SK-N-SH (cell line): ENCODE measurements around the gene LANCL2.

Experiments
- CTCF ChIP-seq: fragments of 200-600 bp; sonication (generic); IDR thresholded peaks from 2 replicates; pipeline ENCODE4 v1.6.1; 2017; ENCODE audit warnings: antibody characterized with exemption, mild to moderate bottlenecking, moderate library complexity
- EP300 ChIP-seq, 2 experiments: IDR thresholded peaks; 2 replicates each; pipeline versions ENCODE4 v1.4.0 to v1.6.1; 2012; ENCODE audit warnings: borderline replicate concordance in 1 of 2, low read depth in 1 of 2, low read length in 1 of 2
- GABPA ChIP-seq: IDR thresholded peaks from 2 replicates; pipeline ENCODE4 v1.4.0; 2012; ENCODE audit warnings: low read depth, mild to moderate bottlenecking
- RXRA ChIP-seq: IDR thresholded peaks from 2 replicates; pipeline ENCODE4 v1.4.0; 2012; ENCODE audit warnings: low read depth, mild to moderate bottlenecking, borderline replicate concordance
- YY1 ChIP-seq: IDR thresholded peaks from 2 replicates; pipeline ENCODE4 v1.4.0; 2012; ENCODE audit warnings: low read depth, mild to moderate bottlenecking
- TF ChIP-seq, protein P1 (sequence below): IDR thresholded peaks from 2 replicates; pipeline ENCODE4 v1.4.0; 2012; ENCODE audit warnings: low read depth, borderline replicate concordance

- TF ChIP-seq EP300 (IDR thresholded peaks at IDR 0.05; ENCODE audit: borderline replicate concordance in 1 of 2, low read depth in 1 of 2, low read length in 1 of 2) (peak in 1 of 2 experiments; percentile 81; a peak in 1 of 4 replicates), CTCF (no peak), RXRA (no peak), YY1 (0 out of 2 replicates have a peak, but pooled peaks have one; percentile 41), GABPA (no peak)
- TF ChIP-seq, protein P1, sequence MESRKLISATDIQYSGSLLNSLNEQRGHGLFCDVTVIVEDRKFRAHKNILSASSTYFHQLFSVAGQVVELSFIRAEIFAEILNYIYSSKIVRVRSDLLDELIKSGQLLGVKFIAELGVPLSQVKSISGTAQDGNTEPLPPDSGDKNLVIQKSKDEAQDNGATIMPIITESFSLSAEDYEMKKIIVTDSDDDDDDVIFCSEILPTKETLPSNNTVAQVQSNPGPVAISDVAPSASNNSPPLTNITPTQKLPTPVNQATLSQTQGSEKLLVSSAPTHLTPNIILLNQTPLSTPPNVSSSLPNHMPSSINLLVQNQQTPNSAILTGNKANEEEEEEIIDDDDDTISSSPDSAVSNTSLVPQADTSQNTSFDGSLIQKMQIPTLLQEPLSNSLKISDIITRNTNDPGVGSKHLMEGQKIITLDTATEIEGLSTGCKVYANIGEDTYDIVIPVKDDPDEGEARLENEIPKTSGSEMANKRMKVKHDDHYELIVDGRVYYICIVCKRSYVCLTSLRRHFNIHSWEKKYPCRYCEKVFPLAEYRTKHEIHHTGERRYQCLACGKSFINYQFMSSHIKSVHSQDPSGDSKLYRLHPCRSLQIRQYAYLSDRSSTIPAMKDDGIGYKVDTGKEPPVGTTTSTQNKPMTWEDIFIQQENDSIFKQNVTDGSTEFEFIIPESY: no peak; the same call in 1 of the 2 replicates
These were observed 16.6 kb upstream of the LANCL2 start for GRCh38 chr7:55348502-55348901.
